Endothelial cell of hepatic sinusoid (primary cell): Measurements from ENCODE around the gene S100A2.

Experiments used
- in situ Hi-C: cut with HindIII; loops from 2 replicates; pipeline ENCODE4 v1.10.0; 2017; ENCODE audit warnings: low sequenced_read_pairs

S100A2 gene

GRCh38 chr1:153547560-153548551 is 17.8 kb downstream of the S100A2 start:
- in situ Hi-C loops, result no loop called here

- in situ Hi-C loops, result no loop called here
Observed at GRCh38 chr1:153546796-153547559, 18.7 kb downstream of the S100A2 start.

GRCh38 chr1:153546371-153546770 is 19.3 kb downstream of the S100A2 start:
- in situ Hi-C loops, result no loop called here

GRCh38 chr1:153545067-153546055 is 20.3 kb downstream of the S100A2 start, which contains the start of gene S100A4:
S100A4 (minus strand) TSS chr1:153545806; CDS start chr1:153544794, 1,012 bp downstream.
- in situ Hi-C loops, result no loop called here

GRCh38 chr1:153544453-153545066 is 21.1 kb downstream of the S100A2 start:
- in situ Hi-C loops, result no loop called here

GRCh38 chr1:153543736-153544135 is 21.9 kb downstream of the S100A2 start:
- in situ Hi-C loops, result no loop called here

GRCh38 chr1:153542956-153543711 is 22.5 kb downstream of the S100A2 start:
- in situ Hi-C loops, result no loop called here

GRCh38 chr1:153541641-153542590 is 23.7 kb downstream of the S100A2 start:
- in situ Hi-C loops, result no loop called here

GRCh38 chr1:153540394-153541361 is 25.0 kb downstream of the S100A2 start, which contains the start of gene S100A5:
S100A5 (minus strand) TSS chr1:153540934; CDS start chr1:153540191, 743 bp downstream.
- in situ Hi-C loops, result no loop called here

- in situ Hi-C loops, result no loop called here
Observed at GRCh38 chr1:153539395-153540093, 26.1 kb downstream of the S100A2 start.

- in situ Hi-C loops, result no loop called here
Observed at GRCh38 chr1:153538315-153538821, 27.3 kb downstream of the S100A2 start.

GRCh38 chr1:153537376-153537730 is 28.3 kb downstream of the S100A2 start:
- in situ Hi-C loops, result no loop called here

- in situ Hi-C loops, result no loop called here
Observed at GRCh38 chr1:153536671-153537375, 28.8 kb downstream of the S100A2 start.

- in situ Hi-C loops, result no loop called here
Observed at GRCh38 chr1:153536012-153536670, 29.5 kb downstream of the S100A2 start.
